Measurements from ENCODE around the gene ENPP6.

ENPP6 gene

DNA sequence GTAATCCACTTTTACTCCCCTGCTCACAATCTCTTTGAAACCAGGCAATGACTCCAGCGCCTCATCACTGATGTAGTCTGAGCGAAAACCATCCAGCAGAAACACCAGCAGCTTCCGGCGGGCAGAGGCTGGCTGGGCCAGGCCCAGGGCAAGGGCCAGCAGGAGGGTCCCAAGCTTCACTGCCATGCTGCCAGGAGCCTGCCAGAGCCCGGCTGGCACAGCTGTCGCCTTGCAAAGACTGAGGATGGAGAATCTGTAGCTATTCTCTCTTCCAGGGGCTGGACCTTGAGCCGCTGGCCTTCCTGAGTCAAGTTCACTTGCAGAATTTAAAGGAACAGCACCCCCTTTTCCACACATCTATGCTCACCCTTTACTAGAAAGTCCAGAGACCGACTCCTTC, at the start of gene ENPP6:
Gene ENPP6, minus strand, starts transcription at position 240 of the 400 bp plus-strand sequence. Its CDS starts 54 bp downstream, at position 186.
- no peak for DNase-seq

GRCh38 chr4:184267206-184267608, 49.5 kb upstream of the ENPP6 start:
- no peak for DNase-seq

GRCh38 chr4:184265546-184266351, 48.1 kb upstream of the ENPP6 start:
- no peak for DNase-seq

- DNase-seq = peak; percentile 92
Measured at GRCh38 chr4:184263910-184264732, 46.4 kb upstream of the ENPP6 start.

GRCh38 chr4:184263461-184263860, 45.8 kb upstream of the ENPP6 start:
- DNase-seq = no peak

- DNase-seq = no peak
Measured at GRCh38 chr4:184262901-184263300, 45.2 kb upstream of the ENPP6 start.

GRCh38 chr4:184261246-184261645, 43.6 kb upstream of the ENPP6 start:
- DNase-seq = no peak

DNA sequence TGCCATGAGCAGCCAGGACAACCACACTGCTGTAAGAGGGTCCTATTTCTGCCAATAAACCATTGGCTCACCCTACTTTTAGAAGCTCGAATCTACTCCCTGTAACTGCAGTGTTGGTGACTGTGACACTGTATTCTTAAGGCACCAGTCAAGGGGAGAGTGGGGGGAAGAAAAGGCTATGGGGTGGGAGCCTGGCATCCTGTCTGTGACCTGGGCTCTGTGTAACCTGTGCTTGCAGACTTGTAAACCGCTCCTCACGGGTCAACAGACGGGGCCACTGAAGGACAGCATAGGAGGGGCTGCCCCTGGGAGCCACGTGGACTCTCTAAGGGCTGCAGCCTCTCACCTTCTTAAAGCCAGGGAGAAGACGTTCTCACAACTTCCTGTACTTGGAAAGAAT, 42.2 kb upstream of the ENPP6 start:
- no peak for DNase-seq

DNA sequence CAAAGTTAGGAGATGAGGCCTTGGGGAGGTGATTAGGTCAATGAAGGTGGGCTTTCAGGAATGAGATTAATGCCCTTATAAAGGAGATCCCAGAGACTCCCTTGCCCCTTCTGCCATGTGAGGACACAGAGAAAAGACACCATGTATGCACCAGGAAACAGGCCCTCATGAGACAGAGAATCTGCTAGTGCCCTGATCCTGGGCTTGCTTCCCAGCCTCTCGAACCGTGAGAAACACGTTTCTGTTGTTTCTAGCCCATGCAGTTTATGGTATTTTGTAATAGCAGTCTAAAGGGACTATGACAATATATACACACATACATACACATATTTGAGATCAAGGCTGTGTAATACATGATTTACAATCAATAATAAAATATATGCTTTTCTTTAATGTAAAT, 41.4 kb upstream of the ENPP6 start:
- no peak for DNase-seq

GRCh38 chr4:184255871-184256642, 38.4 kb upstream of the ENPP6 start:
- DNase-seq = no peak

DNA sequence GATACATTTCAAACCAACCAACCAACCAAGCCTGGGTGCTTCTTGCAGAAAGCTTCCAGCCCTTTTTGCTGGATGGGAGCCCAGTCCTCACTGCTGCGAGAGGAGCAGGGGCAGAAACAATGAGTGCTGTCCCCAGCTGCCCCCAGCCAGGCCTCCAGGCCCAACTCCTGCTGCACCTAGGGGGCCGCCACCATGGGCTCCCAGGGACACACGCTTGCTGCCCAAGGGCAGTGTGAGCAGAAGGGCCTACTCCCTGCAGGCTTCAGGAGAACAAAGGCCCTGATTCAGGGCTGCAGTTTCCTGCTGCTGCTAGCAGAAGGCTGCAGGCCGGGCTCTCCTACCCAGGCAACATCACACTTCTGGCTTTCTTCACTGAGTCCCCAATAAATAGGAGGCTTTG, 37.7 kb upstream of the ENPP6 start:
- DNase-seq = no peak

GRCh38 chr4:184253072-184253420, 35.4 kb upstream of the ENPP6 start:
- DNase-seq = no peak

DNA sequence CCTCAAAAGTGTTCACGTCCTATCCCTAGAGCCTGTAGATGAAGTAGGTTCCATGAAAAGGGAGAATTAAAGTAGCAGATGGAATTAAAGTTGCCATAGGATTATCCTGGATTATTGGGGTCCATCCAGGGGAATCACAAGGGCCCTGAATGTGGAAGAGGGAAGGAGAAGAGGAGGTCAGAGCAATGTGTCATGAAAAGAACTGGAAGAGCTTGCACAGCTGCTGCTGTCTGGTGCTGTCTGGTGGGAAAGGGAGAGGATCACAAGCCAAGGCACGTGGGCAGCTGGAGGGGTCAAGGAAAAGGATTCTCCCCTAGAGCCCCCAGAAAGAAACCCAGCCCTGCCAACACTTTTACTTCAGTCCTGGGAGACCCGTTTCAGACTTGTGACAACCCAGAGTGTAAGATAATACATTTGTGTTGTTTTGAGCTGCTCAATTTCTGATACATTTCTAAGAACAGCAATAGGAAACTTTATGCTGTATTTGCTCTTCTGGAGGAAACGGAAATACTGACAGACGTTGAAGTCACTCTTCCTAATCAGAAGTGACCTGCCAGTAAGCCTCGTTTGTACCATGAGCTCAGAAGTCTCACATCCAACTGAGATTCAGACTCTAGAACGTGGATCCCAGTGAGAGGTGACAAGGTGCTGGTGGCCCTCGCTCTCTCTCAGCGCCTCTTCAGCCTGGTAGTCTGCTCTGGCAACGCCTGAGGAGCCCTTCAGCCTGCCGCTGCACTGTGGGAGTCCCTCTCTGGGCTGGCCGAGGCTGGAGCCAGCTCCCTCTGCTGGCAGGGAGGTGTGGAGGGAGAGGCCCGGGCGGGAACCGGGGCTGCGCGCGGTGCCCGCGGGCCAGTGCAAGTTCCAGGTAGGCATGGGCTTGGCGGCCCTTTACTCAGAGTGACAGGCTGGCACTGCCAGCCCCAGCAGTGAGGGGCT, 34.7 kb upstream of the ENPP6 start:
- DNase-seq = no peak

- DNase-seq = no peak
Measured at GRCh38 chr4:184251670-184251980, 34.0 kb upstream of the ENPP6 start.

DNA sequence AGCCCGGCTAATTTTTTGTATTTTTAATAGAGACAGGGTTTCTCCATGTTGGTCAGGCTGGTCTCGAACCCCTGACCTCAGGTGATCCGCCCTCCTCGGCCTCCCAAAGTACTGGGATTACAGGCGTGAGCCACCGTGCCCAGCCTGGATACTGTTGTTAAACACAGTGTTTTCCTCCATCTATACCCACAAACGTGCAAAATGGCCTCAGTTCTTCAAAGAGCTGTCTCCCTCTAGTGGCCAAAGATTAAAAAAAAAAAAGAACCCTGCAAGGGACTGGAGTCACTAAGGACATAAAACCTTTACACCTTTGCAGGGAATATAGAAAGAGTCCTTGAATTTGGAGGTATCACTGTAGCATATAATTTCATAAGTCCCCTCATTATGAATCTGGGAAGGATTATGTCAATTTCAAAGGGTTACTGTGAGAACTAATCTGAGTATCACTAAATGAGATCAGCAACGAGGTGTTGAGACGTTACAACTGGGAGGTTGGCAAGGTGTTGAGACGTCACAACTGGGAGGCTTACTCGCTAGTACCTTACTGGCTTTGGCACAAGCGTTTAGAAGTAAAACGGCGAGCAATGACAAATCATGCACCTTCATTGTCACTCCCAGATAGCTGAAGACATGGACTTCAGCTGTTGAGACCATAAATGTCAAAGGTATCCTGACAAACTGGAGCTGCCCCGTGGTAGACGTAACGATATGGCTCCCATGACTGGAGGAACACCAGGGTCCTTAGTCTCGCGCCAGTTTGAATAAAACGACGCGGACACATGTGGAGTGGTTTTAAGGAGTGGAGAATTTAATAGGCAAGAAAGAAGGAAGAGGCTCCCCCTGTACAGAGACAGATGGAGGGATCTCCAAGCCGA, 33.4 kb upstream of the ENPP6 start:
- peak; percentile 57 for DNase-seq

GRCh38 chr4:184248216-184248615, 30.5 kb upstream of the ENPP6 start:
- no peak for DNase-seq

GRCh38 chr4:184247421-184247820, 29.7 kb upstream of the ENPP6 start:
- no peak for DNase-seq

DNA sequence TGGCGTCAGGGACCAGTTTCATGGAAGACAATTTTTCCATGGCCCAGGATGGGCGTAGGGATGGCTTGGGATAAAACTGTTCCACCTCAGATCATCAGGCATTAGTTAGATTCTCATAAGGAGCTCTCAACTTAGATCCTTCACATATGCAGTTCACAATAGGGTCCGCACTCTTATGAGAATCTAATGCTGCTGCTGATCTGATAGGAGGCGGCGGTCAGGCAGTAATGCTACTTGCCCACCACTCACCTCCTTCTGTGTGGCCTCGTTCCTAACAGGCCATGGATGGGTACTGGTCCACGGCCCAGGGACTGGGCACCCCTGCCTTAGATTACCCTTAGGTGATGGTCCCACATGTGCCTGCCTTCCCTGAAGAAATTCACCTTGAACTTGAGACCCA, 28.8 kb upstream of the ENPP6 start:
- no peak for DNase-seq

DNA sequence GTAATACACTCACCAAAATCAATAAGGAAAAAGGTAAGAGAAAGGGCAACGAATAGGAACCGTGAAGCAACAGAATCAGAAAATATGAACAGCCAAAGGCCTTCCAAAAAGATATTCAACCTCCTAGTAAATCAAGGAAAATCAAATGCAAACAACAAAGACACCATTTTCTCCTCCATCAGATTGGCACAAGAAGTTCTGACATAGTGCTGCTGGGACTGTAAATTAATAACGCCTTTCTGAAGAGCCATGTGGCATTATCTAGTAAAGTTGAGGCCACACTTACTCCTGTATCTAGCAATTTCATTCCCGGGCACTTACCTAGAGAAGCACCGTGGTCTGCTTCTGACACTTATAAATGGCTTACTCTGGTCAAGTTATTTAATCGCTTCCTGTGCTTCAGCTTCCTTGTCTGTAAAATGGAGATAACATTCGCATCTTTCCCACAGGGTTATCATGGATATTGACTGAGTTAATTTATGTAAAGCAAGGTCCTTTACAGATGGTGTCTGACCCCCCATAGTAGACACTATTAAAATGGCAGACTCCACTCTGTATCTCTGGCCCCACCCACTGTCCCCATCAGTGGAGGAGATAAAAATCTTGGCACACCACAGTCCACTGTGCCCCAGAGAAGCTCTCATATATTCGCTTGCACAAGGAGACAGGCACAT, 20.5 kb upstream of the ENPP6 start:
- DNase-seq = no peak

DNA sequence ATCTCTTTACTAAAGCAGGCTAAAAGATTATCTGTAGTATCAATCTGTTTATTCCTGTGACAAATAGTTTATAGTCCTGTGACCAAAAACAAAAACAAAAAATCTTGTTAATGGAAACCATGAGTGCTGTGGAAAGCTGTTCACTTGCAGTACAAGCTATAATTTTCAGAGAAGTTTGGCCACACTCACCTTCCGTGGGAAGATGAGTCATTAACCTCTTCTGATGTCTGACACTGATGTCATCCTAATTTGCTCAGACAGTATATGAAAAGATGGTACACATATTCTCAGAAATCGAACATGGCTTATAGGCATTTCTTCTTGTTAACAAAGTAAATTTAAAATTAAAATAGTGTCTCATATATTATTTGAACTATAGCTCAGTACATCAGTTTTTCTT, 19.9 kb upstream of the ENPP6 start:
- peak; percentile 34 for DNase-seq

DNA sequence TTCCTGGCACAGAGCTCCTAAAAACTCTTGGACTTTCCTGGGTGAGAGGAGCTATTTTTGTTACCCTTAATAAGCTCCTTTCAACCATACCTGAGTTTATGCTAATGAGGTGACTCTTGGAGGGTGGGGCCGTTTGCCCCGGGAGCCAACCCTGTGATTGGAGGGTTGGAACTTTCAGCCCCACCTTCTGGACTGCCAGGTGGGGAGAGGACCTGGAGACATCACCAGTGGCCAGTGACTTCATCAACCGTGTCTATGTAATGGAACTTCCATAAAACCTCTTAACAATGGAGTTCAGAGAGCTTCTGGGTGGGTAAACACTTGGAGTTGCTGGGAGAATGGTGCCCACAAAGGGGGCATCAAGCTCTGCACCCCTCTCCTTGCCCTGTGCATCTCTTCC, 17.9 kb upstream of the ENPP6 start:
- DNase-seq = no peak
